HCT116 (cell line): ENCODE measurements around the gene NEURL1. TPM values are rescaled to one million over a fixed set of nuclear protein-coding genes. Genes with fewer than 3 reads are reported as not detected.

Source experiments
- ATAC-seq: fragments of 200-7000 bp; cut with Tn5 transposase; 2 replicates; pipeline ENCODE4 v1.9.1; 2020; ENCODE audit warnings: mild to moderate bottlenecking, moderate library complexity
- BruUV-seq: library from RNA; stranded (reverse); fragments of 400-500 nt; replicated peaks from 2 replicates; lab custom pipeline; 2021; lab: Mats Ljungman, UMichigan
- CTCF ChIA-PET: fragments of 300-600 bp; sonication (Branson Sonifier 250); formaldehyde crosslinking; loops from one replicate; lab custom pipeline; 2021; ENCODE audit warnings: antibody characterized with exemption; lab: Charles Lee
- POLR2A ChIA-PET: fragments of 300-600, 350-600 bp; sonication (Branson Sonifier 250); formaldehyde crosslinking; loops from one replicate; lab custom pipeline; 2021; ENCODE audit warnings: antibody characterized with exemption; lab: Charles Lee
- RAD21 ChIA-PET, 2 experiments: fragments of 300-600 bp; sonication (Branson Sonifier 250); formaldehyde crosslinking; loops; one replicate each; lab custom pipeline; 2023; ENCODE audit warnings: low total read pairs in 2 of 2; ENCODE audit not compliant: uncharacterized antibody in 2 of 2, unreplicated experiment in 2 of 2, low non-redundant PET in 1 of 2; lab: Charles Lee
- DNase-seq: peaks from one replicate; pipeline ENCODE4 v3.0.0-alpha.2; 2010; ENCODE audit warnings: low read depth, low spot score
- H2AFZ ChIP-seq: fragments of 200-600 bp; shearing (Covaris generic), sonication (generic); 2 replicates; pipeline ENCODE4 v1.6.1; 2017; ENCODE audit warnings: low read depth, mixed run types, mixed read lengths, antibody characterized with exemption, low read length; ENCODE audit not compliant: poor library complexity, severe bottlenecking
- H3K27ac ChIP-seq: 2 replicates; pipeline ENCODE4 v1.5.1; 2012; ENCODE audit warnings: low read depth, low read length
- H3K27me3 ChIP-seq: fragments of 200-600 bp; sonication (generic); 2 replicates; pipeline ENCODE4 v1.6.1; 2016; ENCODE audit warnings: mixed run types, low read length, mixed read lengths; ENCODE audit not compliant: insufficient read depth
- H3K36me3 ChIP-seq, 2 experiments: fragments of 200-500 bp in 1 of 2; fragments of 200-600 bp in 1 of 2; sonication (Bioruptor generic) in 1 of 2; sonication (generic) in 1 of 2; 2 replicates each; pipeline versions ENCODE4 v1.5.1 to v1.6.1; 2014 to 2016; ENCODE audit warnings: low read length in 2 of 2, inconsistent platforms in 1 of 2, mixed read lengths in 1 of 2, mixed run types in 1 of 2; ENCODE audit not compliant: insufficient read depth in 2 of 2, control insufficient read depth in 1 of 2
- H3K4me1 ChIP-seq, 2 experiments: fragments of 200-600 bp in 1 of 2; sonication (generic) in 1 of 2; 2 replicates each; pipeline versions ENCODE4 v1.5.1 to v1.6.1; 2012 to 2017; ENCODE audit warnings: low read length in 2 of 2, inconsistent platforms in 1 of 2, mild to moderate bottlenecking in 1 of 2, mixed read lengths in 1 of 2, mixed run types in 1 of 2, moderate library complexity in 1 of 2; ENCODE audit not compliant: insufficient read depth in 2 of 2, control insufficient read depth in 1 of 2
- H3K4me2 ChIP-seq: fragments of 200-600 bp; sonication (generic); 2 replicates; pipeline ENCODE4 v1.6.1; 2017; ENCODE audit warnings: mixed run types, low read length, mixed read lengths
- H3K4me3 ChIP-seq, 2 experiments: fragments of 200-600 bp in 1 of 2; sonication (generic) in 1 of 2; replicated peaks in 1 of 2; 2 replicates each; pipeline ENCODE4 v1.5.1; 2011 to 2016; ENCODE audit warnings: low read length in 2 of 2, control low read depth in 1 of 2, low read depth in 1 of 2, mild to moderate bottlenecking in 1 of 2, mixed read lengths in 1 of 2, mixed run types in 1 of 2
- H3K79me2 ChIP-seq: fragments of 200-600 bp; sonication (generic); 2 replicates; pipeline ENCODE4 v1.6.1; 2017; ENCODE audit warnings: mild to moderate bottlenecking, mixed run types, low read length, moderate library complexity, mixed read lengths; ENCODE audit not compliant: insufficient read depth
- H3K9ac ChIP-seq: fragments of 200-600 bp; sonication (generic); 2 replicates; pipeline ENCODE4 v1.6.1; 2016; ENCODE audit warnings: low read length, mixed read lengths
- H3K9me2 ChIP-seq: fragments of 200-600 bp; sonication (generic), shearing (Covaris generic); 2 replicates; pipeline ENCODE4 v1.6.1; 2017; ENCODE audit warnings: mixed run types, mild to moderate bottlenecking, moderate library complexity; ENCODE audit not compliant: insufficient read depth
- H3K9me3 ChIP-seq, 2 experiments: fragments of 200-500 bp in 1 of 2; fragments of 200-600 bp in 1 of 2; sonication (Bioruptor generic) in 1 of 2; sonication (generic) in 1 of 2; 2 replicates each; pipeline ENCODE4 v1.6.1; 2014 to 2017; ENCODE audit warnings: low read length in 2 of 2, mixed read lengths in 2 of 2, inconsistent platforms in 1 of 2, low read depth in 1 of 2, mild to moderate bottlenecking in 1 of 2, mixed run types in 1 of 2, moderate library complexity in 1 of 2; ENCODE audit not compliant: control insufficient read depth in 1 of 2, insufficient read depth in 1 of 2
- H4K20me1 ChIP-seq: fragments of 200-600 bp; sonication (generic), shearing (Covaris generic); 2 replicates; pipeline ENCODE4 v1.6.1; 2017; ENCODE audit warnings: mixed run types, mild to moderate bottlenecking, moderate library complexity; ENCODE audit not compliant: insufficient read depth
- CBX3 ChIP-seq: IDR thresholded peaks from 2 replicates; pipeline ENCODE4 v1.6.1; 2012; ENCODE audit warnings: low read depth
- CEBPB ChIP-seq: IDR thresholded peaks from 2 replicates; pipeline ENCODE4 v1.6.1; 2012; ENCODE audit warnings: low read depth
- CTCF ChIP-seq, 3 experiments: fragments of 200-600 bp in 1 of 3; sonication (generic) in 1 of 3; IDR thresholded peaks in 2 of 3; conservative IDR thresholded peaks in 1 of 3; 2 replicates each; pipeline ENCODE4 v1.5.1; 2012 to 2017; ENCODE audit warnings: low read depth in 2 of 3, low read length in 2 of 3, antibody characterized with exemption in 1 of 3, borderline replicate concordance in 1 of 3, control low read depth in 1 of 3, mild to moderate bottlenecking in 1 of 3, mixed read lengths in 1 of 3, mixed run types in 1 of 3, moderate library complexity in 1 of 3; ENCODE audit not compliant: insufficient read depth in 1 of 3
- ELF1 ChIP-seq: IDR thresholded peaks from 2 replicates; pipeline ENCODE4 v1.6.1; 2012; ENCODE audit warnings: low read depth, borderline replicate concordance
- EZH2 ChIP-seq: fragments of 200-600 bp; sonication (generic); IDR thresholded peaks from 2 replicates; pipeline ENCODE4 v1.6.1; 2017; ENCODE audit warnings: antibody characterized with exemption, mixed run types
- FOSL1 ChIP-seq: IDR thresholded peaks from 2 replicates; pipeline ENCODE4 v1.6.1; 2012; ENCODE audit warnings: low read depth
- JUND ChIP-seq: IDR thresholded peaks from 2 replicates; pipeline ENCODE4 v1.6.1; 2012
- POLR2A ChIP-seq: IDR thresholded peaks from 2 replicates; pipeline ENCODE4 v1.7.0; 2011; ENCODE audit warnings: borderline replicate concordance; ENCODE audit not compliant: insufficient read depth, insufficient read length; ENCODE audit errors: extremely low read depth
- SIN3A ChIP-seq: IDR thresholded peaks from 2 replicates; pipeline ENCODE4 v1.6.1; 2012; ENCODE audit warnings: low read depth
- SP1 ChIP-seq: IDR thresholded peaks from 2 replicates; pipeline ENCODE4 v1.6.1; 2012; ENCODE audit warnings: low read depth
- SRF ChIP-seq: IDR thresholded peaks from 2 replicates; pipeline ENCODE4 v1.6.1; 2012; ENCODE audit warnings: low read depth
- YY1 ChIP-seq: IDR thresholded peaks from 2 replicates; pipeline ENCODE4 v1.6.1; 2011; ENCODE audit warnings: low read length, low read depth, moderate library complexity, mild to moderate bottlenecking; ENCODE audit not compliant: insufficient replicate concordance; ENCODE audit errors: extremely low read depth
- ZFX ChIP-seq: fragments of 450-650 bp; IDR thresholded peaks from 2 replicates; pipeline ENCODE4 v1.6.1; 2017
- ZNF274 ChIP-seq: fragments of 200-500 bp; sonication (Bioruptor generic); IDR thresholded peaks from 2 replicates; pipeline ENCODE4 v1.6.1; 2014; ENCODE audit warnings: mild to moderate bottlenecking, low read depth, low read length, inconsistent platforms
- intact Hi-C: fragments of 100-400 bp; cut with micrococcal nuclease; formaldehyde crosslinking; loops from 2 replicates; pipeline ENCODE4 v1.10.0; 2022
- total RNA-seq: library from RNA; stranded (reverse); gene quantifications from one replicate; pipeline ENCODE4 v1.2.1, GENCODE V29; 2021; ENCODE audit not compliant: unreplicated experiment

Gene NEURL1
- total RNA-seq, 1 experiment from 2014 or later = 1.4 TPM

GRCh38 chr10:103544657-103545310, 51.3 kb downstream of the NEURL1 start:
- H3K36me3 ChIP-seq = no peaks in the 10 kb centered on the region
- ChIA-PET POLR2A (no interaction called here), RAD21 (no interaction called here), CTCF (interaction anchor here (0.9 to 4.0 kb wide), 2 partner anchors 12 to 20 kb away, joined by 5 to 19 read pairs; no protein-coding TSS in a partner anchor)
- no peak overlapping the region for H3K9ac ChIP-seq
- no peaks in the 10 kb centered on the region for H3K9me2 ChIP-seq
- no peaks in the 10 kb centered on the region for H3K79me2 ChIP-seq
- no peaks in the 10 kb centered on the region for H3K27me3 ChIP-seq
- DNase-seq (no peak), ATAC-seq (no peak)
- peak overlapping the region; percentile 34; the same call in 1 of the 2 replicates for H3K4me2 ChIP-seq
- H3K27ac ChIP-seq = no peak overlapping the region
- no peaks in the 10 kb centered on the region for H4K20me1 ChIP-seq
- intact Hi-C loops = no loop called here
- H3K4me1 ChIP-seq = peaks cover 8 to 35% of the 10 kb centered on the region in 2 experiments; a peak in 3 of 4 replicates
- no peak overlapping the region for H2AFZ ChIP-seq
- no peaks in the 10 kb centered on the region for H3K9me3 ChIP-seq
- TF ChIP-seq POLR2A = no peak
- no peak for TF ChIP-seq FOSL1
- TF ChIP-seq YY1 = no peak
- no peak for TF ChIP-seq EZH2
- TF ChIP-seq CEBPB = no peak
- no peak for TF ChIP-seq SIN3A
- TF ChIP-seq SRF = no peak
- no peak for TF ChIP-seq JUND
- no peak for TF ChIP-seq CBX3
- no peak for TF ChIP-seq SP1
- no peak for TF ChIP-seq ZFX
- TF ChIP-seq ZNF274 = no peak
- no peak for TF ChIP-seq CTCF (IDR thresholded peaks at IDR 0.05 in 2 of 3, conservative IDR thresholded peaks at IDR 0.05 in 1 of 3; ENCODE audit: borderline replicate concordance in 1 of 3, insufficient read depth in 1 of 3, low read depth in 2 of 3, low read length in 2 of 3)
- no peak for TF ChIP-seq ELF1
- BruUV-seq = no TSS peak
- H3K4me3 ChIP-seq = no peak overlapping the region
